ENCODE data around the gene MAD1L1.

Gene MAD1L1

GRCh38 chr7:2219136-2219535, 13.6 kb downstream of the MAD1L1 start:
- DNase-seq: no peak

GRCh38 chr7:2218444-2218785, 14.3 kb downstream of the MAD1L1 start:
- DNase-seq: no peak

- DNase-seq: no peak
Measured at GRCh38 chr7:2217716-2218443, 14.9 kb downstream of the MAD1L1 start.

DNA sequence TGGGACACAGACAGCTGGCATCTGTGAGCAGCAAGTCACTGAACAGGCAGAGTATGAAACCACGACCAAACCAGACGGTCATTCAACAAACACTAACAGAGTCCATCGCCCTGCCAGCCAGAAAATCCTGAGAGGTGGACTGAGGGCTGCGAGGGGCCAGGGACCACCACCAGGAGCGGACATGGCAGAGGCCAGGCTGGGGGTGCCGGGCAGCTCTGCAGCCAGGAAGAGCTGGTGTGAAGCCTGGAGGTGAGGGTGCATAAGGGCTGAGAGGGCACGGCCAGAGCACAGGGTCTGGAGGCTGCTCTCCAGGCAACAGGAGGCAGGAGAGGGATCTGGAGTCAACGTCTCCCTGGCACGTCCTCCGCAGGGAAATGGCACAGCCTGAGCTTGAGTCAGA, 15.5 kb downstream of the MAD1L1 start:
- no peak for DNase-seq

DNA sequence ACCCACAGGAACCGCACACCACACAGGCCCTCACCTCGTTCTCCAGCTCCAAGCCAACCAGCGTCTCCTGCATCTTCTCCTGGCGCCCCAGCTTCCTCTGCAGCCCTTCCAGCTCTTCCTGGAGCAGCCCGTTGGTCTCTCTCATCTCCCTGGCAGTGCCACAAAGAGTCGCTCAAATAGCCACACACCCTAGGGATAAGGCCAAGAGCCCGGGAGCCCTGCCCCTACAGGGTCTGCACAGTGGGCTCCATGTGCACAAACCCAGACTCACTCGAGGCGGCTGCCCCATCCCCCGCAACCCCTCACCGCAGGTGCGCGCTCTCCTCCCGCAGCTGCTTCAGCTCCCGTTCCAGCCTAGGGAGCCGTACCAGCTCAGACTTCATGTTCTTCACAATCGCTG, 16.9 kb downstream of the MAD1L1 start:
- DNase-seq: no peak

DNA sequence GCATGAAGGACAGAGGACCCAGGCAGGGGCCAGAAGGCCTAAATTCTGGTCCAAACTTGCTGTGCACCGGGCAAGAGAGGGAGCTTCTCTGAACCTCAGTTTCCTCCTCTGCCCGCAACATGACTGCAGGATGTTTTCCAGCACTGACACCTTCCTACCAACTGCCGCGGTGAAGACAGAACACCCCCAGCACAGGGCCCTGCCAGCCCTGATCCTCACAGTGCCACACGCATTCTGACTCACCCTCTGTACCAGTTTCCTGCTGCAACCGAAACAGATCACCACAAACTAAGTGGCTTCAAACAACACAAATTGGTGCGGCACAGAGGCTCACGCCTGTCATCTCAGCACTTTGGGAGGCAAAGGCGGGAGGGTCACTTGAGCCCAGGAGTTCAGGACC, 18.1 kb downstream of the MAD1L1 start:
- no peak for DNase-seq

GRCh38 chr7:2213551-2214215, 19.1 kb downstream of the MAD1L1 start:
- DNase-seq: no peak

GRCh38 chr7:2212906-2213305, 19.8 kb downstream of the MAD1L1 start:
- no peak for DNase-seq

- DNase-seq: no peak
Measured at GRCh38 chr7:2211926-2212325, 20.8 kb downstream of the MAD1L1 start.

DNA sequence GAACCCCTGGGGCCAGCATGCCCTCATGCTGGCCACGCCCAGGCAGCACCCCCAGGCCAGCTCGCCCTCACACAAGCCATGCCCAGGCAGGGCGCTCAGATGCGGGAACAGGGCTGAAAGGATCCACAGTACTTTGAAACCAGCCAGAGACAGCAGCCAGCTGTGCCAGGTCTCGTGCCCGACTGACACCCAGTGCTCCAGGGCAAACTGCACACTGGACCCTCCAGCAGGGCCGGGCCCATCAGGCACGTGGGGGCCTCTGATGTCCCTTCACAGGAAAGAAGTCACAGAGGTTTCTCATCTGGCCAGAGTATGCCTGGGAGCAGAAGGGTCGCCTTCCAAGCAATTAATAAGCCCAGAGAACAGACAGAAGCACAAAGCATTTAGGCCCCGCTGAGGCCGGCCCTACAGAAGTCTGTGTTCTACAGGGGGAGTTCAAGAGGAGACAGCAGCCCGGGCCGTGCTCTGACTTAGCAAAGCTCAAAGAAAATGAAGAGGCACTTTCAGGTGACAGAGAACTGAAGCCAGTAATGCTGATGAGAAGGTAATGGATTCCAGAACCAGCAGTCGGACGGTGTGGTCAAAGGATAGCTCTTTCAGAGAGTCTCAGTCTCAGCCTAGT, 21.4 kb downstream of the MAD1L1 start:
- no peak for DNase-seq

DNA sequence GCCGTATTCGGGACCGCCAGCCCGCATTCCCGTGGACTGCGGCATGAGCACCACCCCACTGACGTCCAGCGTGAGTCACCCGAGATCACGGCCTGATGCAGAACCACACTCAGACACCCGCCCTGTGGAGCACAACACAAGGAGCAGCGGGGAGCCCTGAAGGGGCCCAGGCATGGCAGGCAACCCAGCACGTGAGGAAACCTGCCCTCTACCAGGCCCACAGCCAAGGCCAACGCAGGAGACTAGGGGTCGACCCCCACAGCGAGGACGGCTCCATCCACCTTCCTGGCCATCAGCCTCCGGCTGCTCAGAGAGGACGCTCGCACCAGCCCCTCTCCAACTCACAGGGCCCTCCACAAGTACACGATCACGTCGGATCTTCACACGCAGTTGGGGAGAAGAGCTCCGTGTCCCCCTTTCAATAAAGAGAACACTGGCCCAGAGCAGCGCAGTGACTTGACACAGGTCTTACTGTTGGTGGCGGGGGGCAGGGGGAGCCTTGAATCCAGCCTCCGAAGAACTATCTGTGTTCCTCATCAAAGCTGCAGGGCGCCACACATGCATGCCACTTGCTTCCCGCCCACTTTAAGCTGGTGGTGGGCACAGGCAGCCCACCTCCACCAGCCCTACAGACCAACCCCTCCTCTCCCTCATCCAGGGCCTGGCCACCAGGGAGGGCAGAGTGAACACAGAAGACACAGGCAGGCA, 22.0 kb downstream of the MAD1L1 start:
- no peak for DNase-seq

DNA sequence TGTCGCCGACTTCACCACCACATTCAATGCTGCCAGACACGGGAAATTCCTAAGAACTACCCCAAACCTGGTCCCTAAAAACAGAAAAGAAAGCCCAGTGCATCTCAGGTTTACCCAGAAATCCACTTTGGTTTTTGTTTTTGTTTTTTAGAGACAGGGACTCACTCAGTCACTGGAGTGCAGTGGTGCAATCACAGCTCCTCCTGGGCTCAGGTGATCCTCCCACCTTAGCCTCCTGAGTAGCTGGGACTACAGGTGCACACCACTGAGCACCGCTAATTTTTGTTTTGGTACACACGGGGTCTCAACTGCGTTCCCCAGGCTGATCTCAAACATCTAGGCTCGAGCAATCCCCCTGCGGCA, 22.8 kb downstream of the MAD1L1 start:
- no peak for DNase-seq

DNA sequence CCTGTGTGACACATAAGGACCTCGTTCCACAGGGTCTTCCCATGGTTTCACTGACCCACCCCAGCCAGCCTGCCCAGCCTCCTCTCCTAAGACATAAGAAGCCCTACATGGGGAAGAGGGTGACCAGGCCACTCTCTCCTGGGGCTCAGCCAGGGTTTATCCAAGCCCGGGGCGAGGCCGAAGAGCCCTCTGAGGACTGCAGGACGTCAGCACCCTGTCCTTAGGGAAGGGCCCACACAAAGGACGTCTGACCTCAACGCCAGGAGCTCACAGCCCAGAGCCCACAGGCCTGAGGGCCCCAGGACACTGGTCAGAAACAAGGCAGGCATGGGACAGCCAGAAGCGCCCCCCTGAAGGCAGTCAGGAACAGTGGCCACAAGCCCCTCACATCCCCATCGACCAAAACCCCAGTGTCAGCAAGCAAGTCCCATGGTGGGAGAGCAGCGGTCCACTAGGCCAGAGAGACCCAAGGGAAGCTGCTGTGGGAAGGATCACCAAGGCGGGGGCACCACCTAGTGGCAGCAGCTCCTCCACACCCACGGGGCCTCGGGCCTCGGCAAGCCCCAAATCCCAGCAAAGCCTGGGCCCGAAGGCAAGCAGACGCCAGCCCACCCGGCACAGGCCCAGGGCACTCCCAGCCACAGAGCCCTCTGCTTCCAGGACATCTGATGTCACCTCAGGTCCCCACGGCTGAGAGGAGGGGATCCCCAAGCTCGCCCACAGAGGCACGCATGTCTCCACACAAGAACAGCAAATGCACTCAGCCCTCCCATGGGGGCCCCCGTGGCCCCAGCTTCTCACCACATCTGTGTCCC, 23.4 kb downstream of the MAD1L1 start:
- DNase-seq: peak in 54 of 56 donors; percentile 11 to 84 (median 57)

- DNase-seq: no peak
Measured at GRCh38 chr7:2208712-2209111, 24.0 kb downstream of the MAD1L1 start.

GRCh38 chr7:2205036-2205780, 27.5 kb downstream of the MAD1L1 start:
- no peak for DNase-seq

GRCh38 chr7:2204446-2204845, 28.3 kb downstream of the MAD1L1 start:
- DNase-seq: no peak

DNA sequence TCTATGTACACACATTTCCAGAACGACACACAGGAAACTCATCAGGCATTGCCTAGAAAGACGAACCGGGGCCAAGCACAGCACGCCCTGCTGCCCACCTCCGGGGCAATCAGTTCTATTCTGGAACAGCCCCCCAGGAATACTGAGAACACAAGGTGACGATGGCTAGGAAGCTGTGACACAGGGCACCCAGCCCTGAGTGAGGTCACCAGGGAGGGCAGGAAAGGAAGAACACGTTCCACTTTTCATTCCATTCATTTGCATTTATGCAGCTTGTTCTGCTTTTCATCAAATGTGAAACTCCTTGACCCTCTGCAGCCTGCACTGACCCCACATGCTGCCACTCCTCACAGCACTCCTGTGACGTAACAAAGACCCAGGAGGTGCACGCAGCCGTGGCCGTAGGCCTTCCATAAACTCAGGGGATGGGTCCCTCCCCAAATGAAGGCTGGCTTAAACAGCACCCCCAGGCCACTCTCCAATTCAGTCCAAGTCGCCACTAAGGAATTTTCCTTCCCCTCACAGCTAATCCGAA, 28.9 kb downstream of the MAD1L1 start:
- DNase-seq: no peak

GRCh38 chr7:2202901-2203765, 29.6 kb downstream of the MAD1L1 start:
- peak in 1 of 56 donors; percentile 10 for DNase-seq

DNA sequence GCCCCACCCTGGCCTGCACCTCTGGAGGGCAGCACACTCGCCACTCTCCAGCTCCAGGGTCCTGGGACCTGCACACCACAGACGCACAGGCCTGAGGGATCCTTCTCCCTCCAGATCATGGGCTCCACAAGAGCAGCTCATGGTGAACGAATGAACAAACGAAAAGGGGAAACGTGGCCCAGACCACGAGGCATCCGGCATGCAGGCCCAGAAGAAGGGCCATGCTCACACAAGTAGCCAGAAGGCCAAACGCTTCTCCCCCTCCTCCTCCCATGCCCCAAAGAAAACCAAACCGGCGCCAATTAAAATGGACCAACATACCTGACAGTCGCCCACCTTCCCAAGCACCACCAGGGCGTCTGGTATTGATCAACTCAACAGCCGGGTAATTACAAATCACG, 30.4 kb downstream of the MAD1L1 start:
- peak in 16 of 56 donors; percentile 6 to 47 (median 24) for DNase-seq
